Glutamatergic neuron (in vitro differentiated cells): ENCODE data around the gene EFCAB8. TPM values are rescaled to one million over a fixed set of nuclear protein-coding genes. Genes with fewer than 3 reads are reported as not detected.

ENCODE experiments used
- DNase-seq: peaks from one replicate; pipeline ENCODE4 v3.0.0; 2022
- H3K27ac Mint-ChIP-seq: one replicate; pipeline ENCODE4 v1.8.0; 2020; ENCODE audit warnings: mild to moderate bottlenecking, mixed read lengths, inconsistent platforms; ENCODE audit not compliant: unreplicated experiment
- H3K27me3 Mint-ChIP-seq: one replicate; pipeline ENCODE4 v1.8.0; 2020; ENCODE audit warnings: mild to moderate bottlenecking, moderate library complexity, mixed read lengths, inconsistent platforms; ENCODE audit not compliant: unreplicated experiment
- H3K36me3 Mint-ChIP-seq: one replicate; pipeline ENCODE4 v1.8.0; 2020; ENCODE audit warnings: mild to moderate bottlenecking, mixed read lengths, inconsistent platforms; ENCODE audit not compliant: unreplicated experiment
- H3K4me1 Mint-ChIP-seq: one replicate; pipeline ENCODE4 v1.8.0; 2020; ENCODE audit warnings: mild to moderate bottlenecking, low read depth, mixed read lengths, inconsistent platforms; ENCODE audit not compliant: unreplicated experiment
- H3K4me3 Mint-ChIP-seq: one replicate; pipeline ENCODE4 v1.8.0; 2020; ENCODE audit warnings: mild to moderate bottlenecking, mixed read lengths, inconsistent platforms; ENCODE audit not compliant: unreplicated experiment
- H3K9me3 Mint-ChIP-seq: one replicate; pipeline ENCODE4 v1.8.0; 2020; ENCODE audit warnings: mild to moderate bottlenecking, moderate library complexity, mixed read lengths, inconsistent platforms; ENCODE audit not compliant: unreplicated experiment
- CTCF ChIP-seq: fragments of 200-600 bp; sonication (generic); IDR thresholded peaks from one replicate; pipeline ENCODE4 v1.5.0; 2021; ENCODE audit not compliant: partially characterized antibody, unreplicated experiment
- long read RNA-seq: library from polyadenylated mRNA; unstranded; transcript quantifications from one replicate; pipeline ENCODE4 v2.0.0, GENCODE V29; 2020; ENCODE audit not compliant: unreplicated experiment
- total RNA-seq: library from RNA; stranded (reverse); fragmentation: NEBNext Ultra II Directional; extraction: Animal tissue kit (Norgen Biotek cat#: 25700); gene quantifications from one replicate; pipeline ENCODE4 v1.2.1, GENCODE V29; 2021; ENCODE audit not compliant: unreplicated experiment

The EFCAB8 gene
- not detected for total RNA-seq
- long read RNA-seq = 0 reads

GRCh38 chr20:32858701-32859372, at the start of gene EFCAB8:
EFCAB8 (plus strand) TSS chr20:32858923; CDS start chr20:32863793, 4,870 bp downstream.
- H3K36me3 Mint-ChIP-seq = no peaks in the 10 kb centered on the region
- no peak for DNase-seq
- TF ChIP-seq CTCF = no peak
- H3K4me3 Mint-ChIP-seq = no peak within 1 kb of the TSS
- H3K27ac Mint-ChIP-seq = no peak within 1 kb of the TSS
- no peaks in the 10 kb centered on the region for H3K9me3 Mint-ChIP-seq
- H3K27me3 Mint-ChIP-seq = peaks cover 1% of the 10 kb centered on the region
- no peaks in the 10 kb centered on the region for H3K4me1 Mint-ChIP-seq

GRCh38 chr20:32809907-32810306, 48.8 kb upstream of the EFCAB8 start:
- no peak for TF ChIP-seq CTCF
- Mint-ChIP-seq H3K4me3 (no peak overlapping the region), H3K36me3 (peaks cover 10% of the 10 kb centered on the region), H3K27ac (no peak overlapping the region), H3K9me3 (peaks cover 16% of the 10 kb centered on the region), H3K27me3 (peaks cover 9% of the 10 kb centered on the region), H3K4me1 (peaks cover 39% of the 10 kb centered on the region)
- no peak for DNase-seq

GRCh38 chr20:32810941-32811340, 47.8 kb upstream of the EFCAB8 start:
- Mint-ChIP-seq H3K27ac (no peak overlapping the region), H3K36me3 (peaks cover 4% of the 10 kb centered on the region), H3K27me3 (peaks cover 9% of the 10 kb centered on the region)

GRCh38 chr20:32811886-32812285, 46.8 kb upstream of the EFCAB8 start:
- Mint-ChIP-seq H3K27me3 (peaks cover 9% of the 10 kb centered on the region), H3K4me3 (no peak overlapping the region), H3K36me3 (peaks cover 4% of the 10 kb centered on the region), H3K9me3 (peaks cover 6% of the 10 kb centered on the region), H3K27ac (no peak overlapping the region), H3K4me1 (peaks cover 22% of the 10 kb centered on the region)
- no peak for TF ChIP-seq CTCF
- DNase-seq = no peak

More at GRCh38 chr20:32810941-32811340, 47.8 kb upstream of the EFCAB8 start:
- peak overlapping the region; percentile 4 for H3K4me3 Mint-ChIP-seq
- DNase-seq = no peak
- H3K4me1 Mint-ChIP-seq = peaks cover 32% of the 10 kb centered on the region
- no peak for TF ChIP-seq CTCF
- peaks cover 13% of the 10 kb centered on the region for H3K9me3 Mint-ChIP-seq

- Mint-ChIP-seq H3K4me1 (peaks cover 31% of the 10 kb centered on the region), H3K36me3 (no peaks in the 10 kb centered on the region), H3K27ac (peak overlapping the region; percentile 78), H3K9me3 (peaks cover 10% of the 10 kb centered on the region), H3K27me3 (peaks cover 7% of the 10 kb centered on the region), H3K4me3 (peak overlapping the region; percentile 92)
- no peak for TF ChIP-seq CTCF
- peak; percentile 98 for DNase-seq
These were observed 38.6 kb upstream of the EFCAB8 start for GRCh38 chr20:32819992-32820697.
